ENCODE measurements around the gene ZNF77. TPM values are rescaled to one million over a fixed set of nuclear protein-coding genes. Genes with fewer than 3 reads are reported as not detected.
A peak's percentile ranks its signal among the peaks of the same experiment; 100 is the strongest.
"Not testable (repeated sequence)": the region's sequence is repeated elsewhere in the genome, so short reads cannot be mapped to it uniquely, and the experiment has no call there.

ZNF77 gene
- total RNA-seq, 2 donors from 2014 or later, result 3.1 to 3.3 TPM

DNA sequence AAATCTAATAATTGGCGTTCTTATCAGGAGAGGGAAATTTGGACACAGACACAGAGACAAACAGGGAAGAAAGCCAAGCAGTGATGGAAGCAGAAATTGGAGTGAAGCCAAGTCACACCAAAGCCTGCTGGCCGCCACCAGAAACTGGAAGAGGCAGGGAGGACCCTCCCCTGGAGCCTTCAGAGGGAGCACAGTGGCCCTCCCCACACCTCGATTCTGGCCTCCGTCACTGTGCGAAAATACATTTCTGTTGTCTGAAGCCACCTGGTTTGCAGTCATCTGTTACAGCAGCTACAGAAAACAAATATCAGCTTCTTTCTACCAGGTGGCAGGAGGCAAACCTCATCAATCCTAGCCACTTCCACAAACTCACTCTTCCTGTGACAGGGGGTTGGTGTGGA is 24.3 kb upstream of the ZNF77 start:
- Histone ChIP-seq H3K36me3 (no peaks in the 10 kb centered on the region), H3K9ac (ENCODE audit: low read depth in 2 of 2, low read length in 2 of 2) (no peak overlapping the region), H3K9me3 (no peaks in the 10 kb centered on the region), H3K4me3 (no peak overlapping the region), H3K4me1 (no peaks in the 10 kb centered on the region), H3K27me3 (no peaks in the 10 kb centered on the region), H3K27ac (no peak overlapping the region)
- TF ChIP-seq, protein P1, sequence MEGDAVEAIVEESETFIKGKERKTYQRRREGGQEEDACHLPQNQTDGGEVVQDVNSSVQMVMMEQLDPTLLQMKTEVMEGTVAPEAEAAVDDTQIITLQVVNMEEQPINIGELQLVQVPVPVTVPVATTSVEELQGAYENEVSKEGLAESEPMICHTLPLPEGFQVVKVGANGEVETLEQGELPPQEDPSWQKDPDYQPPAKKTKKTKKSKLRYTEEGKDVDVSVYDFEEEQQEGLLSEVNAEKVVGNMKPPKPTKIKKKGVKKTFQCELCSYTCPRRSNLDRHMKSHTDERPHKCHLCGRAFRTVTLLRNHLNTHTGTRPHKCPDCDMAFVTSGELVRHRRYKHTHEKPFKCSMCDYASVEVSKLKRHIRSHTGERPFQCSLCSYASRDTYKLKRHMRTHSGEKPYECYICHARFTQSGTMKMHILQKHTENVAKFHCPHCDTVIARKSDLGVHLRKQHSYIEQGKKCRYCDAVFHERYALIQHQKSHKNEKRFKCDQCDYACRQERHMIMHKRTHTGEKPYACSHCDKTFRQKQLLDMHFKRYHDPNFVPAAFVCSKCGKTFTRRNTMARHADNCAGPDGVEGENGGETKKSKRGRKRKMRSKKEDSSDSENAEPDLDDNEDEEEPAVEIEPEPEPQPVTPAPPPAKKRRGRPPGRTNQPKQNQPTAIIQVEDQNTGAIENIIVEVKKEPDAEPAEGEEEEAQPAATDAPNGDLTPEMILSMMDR (IDR thresholded peaks at IDR 0.05), result no peak
- intact Hi-C loops (cut with DNase I), result no loop called here
- DNase-seq, result peak; percentile 51

DNA sequence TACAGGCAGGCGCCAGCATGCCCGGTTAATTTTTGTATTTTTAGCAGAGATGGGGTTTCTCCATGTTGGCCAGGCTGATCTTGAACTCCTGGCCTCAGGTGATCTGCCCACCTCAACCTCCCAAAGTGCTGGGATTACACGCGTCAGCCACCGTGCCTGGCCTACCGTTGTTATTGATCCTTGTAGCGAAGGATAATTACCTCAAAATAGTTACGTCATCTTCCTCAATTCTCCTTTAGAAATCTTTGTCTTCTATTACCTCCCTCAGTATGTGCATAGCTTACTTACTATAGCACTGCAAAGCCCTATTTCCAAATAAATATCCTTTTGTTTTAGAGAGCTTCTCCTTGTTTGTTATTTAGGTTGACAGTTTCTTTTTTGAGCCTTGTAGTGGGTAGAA is 23.2 kb upstream of the ZNF77 start:
- Histone ChIP-seq H3K27me3 (no peaks in the 10 kb centered on the region), H3K4me3 (no peak overlapping the region), H3K36me3 (no peaks in the 10 kb centered on the region), H3K9ac (ENCODE audit: low read depth in 2 of 2, low read length in 2 of 2) (no peak overlapping the region), H3K4me1 (no peaks in the 10 kb centered on the region), H3K27ac (no peak overlapping the region), H3K9me3 (no peaks in the 10 kb centered on the region)
- TF ChIP-seq, protein P1 (IDR thresholded peaks at IDR 0.05), result no peak
- DNase-seq, result no peak
- intact Hi-C loops (cut with DNase I), result no loop called here

DNA sequence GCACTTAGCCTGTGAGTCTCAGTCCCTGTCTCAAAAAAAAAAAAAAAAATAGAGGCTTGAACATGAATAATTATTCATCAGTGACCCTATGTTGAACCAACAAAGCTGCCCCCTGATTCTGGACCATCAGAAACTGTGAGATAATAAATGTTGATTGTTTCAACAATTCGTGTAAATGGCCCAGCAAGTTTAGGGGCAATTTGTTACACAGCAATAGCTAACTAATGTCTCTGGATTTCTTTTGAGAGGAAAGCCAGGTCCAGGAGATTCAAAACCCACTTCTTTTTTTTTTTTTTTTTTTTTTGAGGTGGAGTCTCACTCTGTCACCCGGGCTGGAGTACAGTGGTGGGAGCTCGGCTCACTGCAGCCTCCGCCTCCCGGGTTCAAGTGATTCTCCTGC is 20.1 kb upstream of the ZNF77 start:
- intact Hi-C loops (cut with DNase I), result loop anchor here (5.0 kb wide), 1 partner anchor 107 kb away; no protein-coding TSS in a partner anchor
- Histone ChIP-seq H3K4me1 (no peaks in the 10 kb centered on the region), H3K27me3 (no peaks in the 10 kb centered on the region), H3K36me3 (no peaks in the 10 kb centered on the region), H3K9me3 (no peaks in the 10 kb centered on the region), H3K4me3 (no peak overlapping the region), H3K27ac (no peak overlapping the region), H3K9ac (ENCODE audit: low read depth in 2 of 2, low read length in 2 of 2) (no peak overlapping the region)
- TF ChIP-seq, protein P1 (IDR thresholded peaks at IDR 0.05), result no peak
- no peak for DNase-seq

DNA sequence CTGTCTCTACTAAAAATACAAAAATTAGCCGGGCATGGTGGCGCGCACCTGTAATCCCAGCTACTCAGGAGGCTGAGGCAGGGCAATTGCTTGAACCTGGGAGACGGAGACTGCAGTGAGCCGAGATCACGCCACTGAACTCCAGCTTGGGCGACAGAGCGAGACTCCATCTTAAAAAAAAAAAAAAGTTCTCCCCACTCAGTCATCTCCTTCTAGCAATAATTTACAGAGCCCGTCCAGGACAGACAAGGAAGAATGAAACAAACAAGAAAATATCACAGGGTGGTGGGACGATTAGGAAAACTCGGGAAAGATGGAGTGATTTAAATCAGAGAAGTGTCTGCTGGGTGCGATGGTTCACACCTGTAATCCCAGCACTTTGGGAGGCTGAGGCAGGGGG is 18.9 kb upstream of the ZNF77 start:
- not testable (repeated sequence) for H3K4me3 ChIP-seq; H3K9ac ChIP-seq (ENCODE audit: low read depth in 2 of 2, low read length in 2 of 2); H3K36me3 ChIP-seq; H3K27me3 ChIP-seq; DNase-seq; H3K4me1 ChIP-seq; H3K27ac ChIP-seq; H3K9me3 ChIP-seq
- intact Hi-C loops (cut with DNase I), result loop anchor here (5.0 kb wide), 1 partner anchor 109 kb away; no protein-coding TSS in a partner anchor

DNA sequence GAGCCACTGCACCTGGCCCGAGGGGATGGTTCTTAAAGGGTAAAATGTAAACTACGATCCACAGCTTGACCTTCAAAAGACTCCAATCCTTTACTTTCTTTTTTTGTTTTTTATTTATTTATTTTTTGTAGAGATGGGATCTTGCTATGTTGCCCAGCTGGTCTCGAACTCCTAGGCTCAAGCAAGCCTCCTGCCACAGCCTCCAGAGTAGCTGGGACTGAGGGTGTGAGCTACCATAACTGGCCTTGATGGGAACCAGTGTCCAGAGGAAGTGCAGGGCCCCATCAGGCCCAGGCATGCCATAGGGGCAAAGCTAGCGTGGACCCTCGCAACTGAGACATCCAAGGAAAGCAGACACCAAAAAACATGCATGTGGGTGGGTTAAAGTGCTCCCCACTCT is 18.4 kb upstream of the ZNF77 start:
- Histone ChIP-seq H3K4me3 (no peak overlapping the region), H3K27ac (no peak overlapping the region), H3K9me3 (no peaks in the 10 kb centered on the region), H3K9ac (ENCODE audit: low read depth in 2 of 2, low read length in 2 of 2) (no peak overlapping the region), H3K4me1 (no peaks in the 10 kb centered on the region), H3K27me3 (no peaks in the 10 kb centered on the region), H3K36me3 (no peaks in the 10 kb centered on the region)
- TF ChIP-seq, protein P1 (IDR thresholded peaks at IDR 0.05), result no peak
- intact Hi-C loops (cut with DNase I), result loop anchor here (5.0 kb wide), 1 partner anchor 109 kb away; no protein-coding TSS in a partner anchor
- no peak for DNase-seq

DNA sequence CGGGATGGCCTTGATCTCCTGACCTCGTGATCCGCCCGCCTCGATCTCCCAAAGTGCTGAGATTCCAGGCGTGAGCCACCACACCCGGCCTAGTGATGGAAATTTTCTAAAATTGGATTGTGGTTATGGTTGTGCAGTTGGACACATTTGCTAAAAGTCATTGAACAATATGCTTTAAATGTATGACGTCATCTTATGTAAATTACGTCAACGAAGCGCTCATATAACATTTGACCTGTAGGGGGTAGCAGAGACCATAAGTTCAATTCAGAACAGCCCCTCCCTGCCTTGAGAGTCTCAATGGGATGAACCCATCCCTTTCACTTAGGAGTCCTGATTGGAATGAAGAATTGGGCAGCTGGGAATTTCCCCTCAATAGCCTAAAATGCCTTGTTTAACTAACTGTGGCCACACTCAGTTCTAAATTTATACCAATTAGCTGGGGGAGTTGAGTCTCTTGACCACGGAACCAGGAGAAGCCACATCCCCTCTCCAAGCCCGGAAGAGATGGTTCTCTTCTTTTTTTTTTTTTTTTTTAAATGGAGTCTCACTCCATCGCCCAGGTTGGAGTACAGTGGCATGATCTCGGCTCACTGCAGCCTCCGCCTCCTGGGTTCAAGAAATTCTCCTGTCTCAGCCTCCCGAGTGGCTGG is 17.4 kb upstream of the ZNF77 start:
- Histone ChIP-seq H3K9ac (ENCODE audit: low read depth in 2 of 2, low read length in 2 of 2) (no peak overlapping the region), H3K4me1 (no peaks in the 10 kb centered on the region), H3K36me3 (no peaks in the 10 kb centered on the region), H3K9me3 (no peaks in the 10 kb centered on the region), H3K27me3 (no peaks in the 10 kb centered on the region), H3K4me3 (no peak overlapping the region), H3K27ac (no peak overlapping the region)
- DNase-seq, result peak; percentile 72
- intact Hi-C loops (cut with DNase I), result loop anchor here (5.0 kb wide), 1 partner anchor 110 kb away; no protein-coding TSS in a partner anchor
- TF ChIP-seq, protein P1 (IDR thresholded peaks at IDR 0.05), result peak; percentile 74

Data from colonic mucosa (tissue), 4 donors.